Heart left ventricle (tissue), 13 donors: ENCODE measurements around the gene OGFOD3.

Experiments
- POLR2A ChIP-seq, 2 donors: fragments of 450-650 bp; IDR thresholded peaks; one replicate each; pipeline ENCODE4 v1.6.1; 2017; ENCODE audit warnings: antibody characterized with exemption in 2 of 2, mild to moderate bottlenecking in 2 of 2, moderate library complexity in 2 of 2
- TF ChIP-seq, protein P1 (sequence below), 12 donors: fragments of 200-600 bp; sonication (generic) in 4 of 12; IDR thresholded peaks; one replicate each; pipeline versions ENCODE4 v1.5.0 to v1.8.0; 2018 to 2022; ENCODE audit warnings: antibody characterized with exemption in 12 of 12, mild to moderate bottlenecking in 5 of 12
- donor health status: ischemic (EF 13 %, LVEDD 7.1; RV severe dilation, severe dysfunction).
- donor health status: DM: no; HTN: yes; CAD: no.
- donor health status: DM: no; HTN: no; CAD: no.
- donor health status: ischemic (EF 25% LVEDD 6.9; RV normal size, moderate dysfunction).
- donor health status: ischemic (EF 25% LVEDD 5.7; RV mildly dilated, moderate dysfunction).
- donor health status: ischemic (EF 35%, LVEDD 5.7; RV mildly dilated, moderate dysfunction).
- donor health status: nonischemic (EF 11% LVEDD 7.7; RV severe dilation, severe dysfunction).
- donor health status: DM: yes; HTN: yes; CAD: no.
- donor health status: PGD.
- donor health status: ischemic (EF 29% LVEDD 5.4; RV normal size, mild dysfunction).
- donor health status: nonischemic (EF 23%, LVEDD 6.1; RV moderate dilation, normal function).

GRCh38 chr17:82392209-82392920 lies 26.0 kb downstream of the OGFOD3 start:
- TF ChIP-seq, protein P1, sequence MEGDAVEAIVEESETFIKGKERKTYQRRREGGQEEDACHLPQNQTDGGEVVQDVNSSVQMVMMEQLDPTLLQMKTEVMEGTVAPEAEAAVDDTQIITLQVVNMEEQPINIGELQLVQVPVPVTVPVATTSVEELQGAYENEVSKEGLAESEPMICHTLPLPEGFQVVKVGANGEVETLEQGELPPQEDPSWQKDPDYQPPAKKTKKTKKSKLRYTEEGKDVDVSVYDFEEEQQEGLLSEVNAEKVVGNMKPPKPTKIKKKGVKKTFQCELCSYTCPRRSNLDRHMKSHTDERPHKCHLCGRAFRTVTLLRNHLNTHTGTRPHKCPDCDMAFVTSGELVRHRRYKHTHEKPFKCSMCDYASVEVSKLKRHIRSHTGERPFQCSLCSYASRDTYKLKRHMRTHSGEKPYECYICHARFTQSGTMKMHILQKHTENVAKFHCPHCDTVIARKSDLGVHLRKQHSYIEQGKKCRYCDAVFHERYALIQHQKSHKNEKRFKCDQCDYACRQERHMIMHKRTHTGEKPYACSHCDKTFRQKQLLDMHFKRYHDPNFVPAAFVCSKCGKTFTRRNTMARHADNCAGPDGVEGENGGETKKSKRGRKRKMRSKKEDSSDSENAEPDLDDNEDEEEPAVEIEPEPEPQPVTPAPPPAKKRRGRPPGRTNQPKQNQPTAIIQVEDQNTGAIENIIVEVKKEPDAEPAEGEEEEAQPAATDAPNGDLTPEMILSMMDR (IDR thresholded peaks at IDR 0.05) = no peak
- TF ChIP-seq POLR2A (IDR thresholded peaks at IDR 0.05) = no peak
